KG1 (cell line): ENCODE measurements around the gene PPP2R5B.
"Not testable (repeated sequence)": the region's sequence is repeated elsewhere in the genome, so short reads cannot be mapped to it uniquely, and the experiment has no call there.

Experiments used
- DNase-seq: peaks from one replicate; lab custom pipeline; 2025; lab: John Stamatoyannopoulos, UW

The PPP2R5B gene

DNA sequence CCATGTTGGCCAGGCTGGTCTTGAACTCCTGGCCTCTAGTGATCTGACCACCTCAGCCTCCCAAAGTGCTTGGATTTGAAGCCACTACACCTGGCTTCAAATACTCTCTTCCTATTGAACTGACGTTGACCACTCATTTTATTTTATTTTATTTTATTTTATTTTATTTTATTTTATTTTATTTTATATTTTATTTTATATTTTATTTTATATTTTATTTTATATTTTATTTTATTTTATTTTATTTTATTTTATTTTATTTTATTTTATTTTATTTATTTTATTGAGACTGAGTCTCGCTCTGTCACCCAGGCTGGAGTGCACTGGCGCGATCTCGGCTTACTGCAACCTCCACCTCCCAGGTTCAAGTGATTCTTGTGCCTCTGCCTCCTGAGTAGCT lies 58.9 kb downstream of the PPP2R5B start:
- not testable (repeated sequence) for DNase-seq
